Stimulated activated CD8-positive, alpha-beta memory T cell treated with anti-CD3 and anti-CD28 coated beads, Interleukin-12 subunit alpha, Interleukin-12 subunit beta, amount 100 ng/mL, for 1 hour (primary cell): ENCODE results near the gene ING2.
"Not testable (repeated sequence)": the region's sequence is repeated elsewhere in the genome, so short reads cannot be mapped to it uniquely, and the experiment has no call there.

ENCODE experiments used
- DNase-seq: peaks from one replicate; pipeline ENCODE4 v3.0.0-alpha.2; 2020; ENCODE audit warnings: low read depth

The ING2 gene, protein sequence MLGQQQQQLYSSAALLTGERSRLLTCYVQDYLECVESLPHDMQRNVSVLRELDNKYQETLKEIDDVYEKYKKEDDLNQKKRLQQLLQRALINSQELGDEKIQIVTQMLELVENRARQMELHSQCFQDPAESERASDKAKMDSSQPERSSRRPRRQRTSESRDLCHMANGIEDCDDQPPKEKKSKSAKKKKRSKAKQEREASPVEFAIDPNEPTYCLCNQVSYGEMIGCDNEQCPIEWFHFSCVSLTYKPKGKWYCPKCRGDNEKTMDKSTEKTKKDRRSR

DNA sequence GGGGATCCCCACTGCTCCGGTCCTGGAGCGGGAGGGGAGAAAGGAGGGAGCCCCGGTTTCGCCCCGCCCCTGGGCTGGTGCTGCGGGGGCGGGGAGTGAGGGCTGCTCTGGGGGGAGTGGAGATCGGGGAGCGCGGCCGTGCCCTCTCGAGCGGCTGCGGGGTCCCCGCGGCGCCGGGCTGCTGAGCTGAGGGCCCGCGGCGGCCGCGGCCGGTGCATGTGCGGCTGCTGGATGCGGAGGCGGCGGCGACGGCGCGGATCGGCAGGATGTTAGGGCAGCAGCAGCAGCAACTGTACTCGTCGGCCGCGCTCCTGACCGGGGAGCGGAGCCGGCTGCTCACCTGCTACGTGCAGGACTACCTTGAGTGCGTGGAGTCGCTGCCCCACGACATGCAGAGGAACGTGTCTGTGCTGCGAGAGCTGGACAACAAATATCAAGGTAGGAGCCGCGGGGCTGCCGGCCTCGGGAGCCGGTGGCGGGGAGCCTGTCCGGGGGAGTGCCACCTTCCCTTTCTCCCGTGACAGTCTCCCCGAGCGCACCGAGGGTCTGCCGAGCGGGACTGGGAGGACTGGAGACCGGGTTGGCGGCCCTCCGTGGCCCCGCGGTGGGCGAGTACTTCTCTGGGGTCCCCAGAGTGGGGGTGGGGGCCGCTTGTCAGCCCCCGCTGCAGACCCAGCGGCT, at the start of gene ING2:
Gene ING2, plus strand, starts transcription at position 129 of the 681 bp plus-strand sequence. Its CDS starts 138 bp downstream, at position 267.
- DNase-seq = peak; percentile 75

DNA sequence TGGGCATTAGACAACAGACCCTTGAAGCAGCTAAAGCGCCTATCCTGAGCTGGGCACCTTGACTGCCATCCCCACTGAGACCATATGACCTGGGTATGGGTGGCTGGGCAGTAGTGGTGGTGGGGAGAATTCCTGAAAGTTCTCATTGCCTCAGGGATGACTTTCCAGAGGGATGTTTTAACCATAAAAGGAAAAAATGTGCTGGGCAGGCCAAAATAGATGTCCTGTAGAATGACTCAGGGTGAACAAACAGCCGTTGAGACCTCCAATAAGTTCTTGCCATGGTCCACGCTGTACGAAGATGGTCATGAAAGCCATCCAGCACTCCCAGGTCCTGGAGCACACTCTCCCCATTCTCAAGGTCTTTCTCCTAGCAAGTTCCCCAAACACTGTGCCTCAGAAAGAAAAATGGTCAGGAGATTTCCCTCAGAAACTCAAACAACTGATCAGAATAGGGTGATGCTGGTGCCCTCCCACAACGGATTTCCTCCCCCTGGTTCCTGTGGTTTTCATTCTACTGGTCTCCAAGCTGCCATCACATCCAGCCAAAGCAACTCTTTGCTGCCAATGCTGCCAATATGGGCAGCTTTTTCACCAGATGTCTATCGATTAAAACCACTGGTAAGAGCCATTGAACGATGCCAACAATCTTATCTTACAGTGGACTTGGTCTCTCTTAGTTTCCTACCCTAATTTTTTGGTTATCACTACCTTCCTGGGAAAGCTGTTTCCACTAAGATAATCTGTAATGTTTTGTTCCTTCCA, 49.2 kb upstream of the ING2 start:
- no peak for DNase-seq

DNA sequence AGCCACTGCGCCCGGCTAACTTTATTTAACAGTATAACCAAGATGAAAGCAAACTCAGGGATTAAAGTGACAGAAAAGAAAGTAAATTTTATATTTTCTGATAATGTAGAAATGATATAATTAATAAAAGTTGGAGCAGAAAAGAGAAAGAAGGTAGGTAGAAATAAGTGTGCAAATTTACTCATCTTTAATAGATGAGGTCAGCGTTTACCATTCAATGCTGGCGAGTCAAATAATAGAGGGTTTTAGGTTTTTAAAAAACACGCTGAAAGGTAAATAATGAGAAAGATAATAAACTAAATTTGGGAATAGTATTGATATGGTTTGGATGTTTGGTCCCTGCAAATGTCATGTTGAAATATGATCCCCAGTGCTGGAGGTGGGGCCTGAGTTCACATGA, 46.9 kb upstream of the ING2 start:
- DNase-seq = no peak

DNA sequence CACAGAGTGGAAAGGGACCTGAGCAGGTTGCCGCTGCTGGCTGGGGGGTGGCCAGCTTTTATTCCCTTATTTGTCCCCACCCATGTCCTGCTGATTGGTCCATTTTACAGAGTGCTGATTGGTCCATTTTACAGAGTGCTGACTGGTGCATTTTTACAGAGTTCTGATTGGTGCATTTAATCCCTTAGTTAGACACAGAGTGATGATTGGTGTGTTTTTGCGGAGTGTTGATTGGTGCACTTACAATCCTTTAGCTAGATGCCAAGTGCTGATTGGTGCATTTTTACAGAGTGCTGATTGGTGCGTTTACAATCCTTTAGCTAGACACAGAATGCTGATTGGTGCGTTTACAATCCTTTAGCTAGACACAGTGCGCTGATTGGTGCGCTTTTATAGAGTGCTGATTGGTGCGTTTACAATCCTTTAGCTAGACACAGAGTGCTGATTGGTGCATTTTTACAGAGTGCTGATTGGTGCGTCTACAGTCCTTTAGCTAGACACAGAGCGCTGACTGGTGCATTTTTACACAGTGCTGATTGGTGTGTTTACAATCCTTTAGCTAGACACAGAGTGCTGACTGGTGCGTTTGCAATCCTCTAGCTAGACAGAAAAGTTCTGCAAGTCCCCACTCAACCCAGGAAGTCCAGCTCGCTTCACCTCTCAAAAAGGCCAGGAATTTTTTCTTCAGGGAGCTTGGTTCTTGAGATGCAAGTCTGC, 40.8 kb upstream of the ING2 start:
- not testable (repeated sequence) for DNase-seq

DNA sequence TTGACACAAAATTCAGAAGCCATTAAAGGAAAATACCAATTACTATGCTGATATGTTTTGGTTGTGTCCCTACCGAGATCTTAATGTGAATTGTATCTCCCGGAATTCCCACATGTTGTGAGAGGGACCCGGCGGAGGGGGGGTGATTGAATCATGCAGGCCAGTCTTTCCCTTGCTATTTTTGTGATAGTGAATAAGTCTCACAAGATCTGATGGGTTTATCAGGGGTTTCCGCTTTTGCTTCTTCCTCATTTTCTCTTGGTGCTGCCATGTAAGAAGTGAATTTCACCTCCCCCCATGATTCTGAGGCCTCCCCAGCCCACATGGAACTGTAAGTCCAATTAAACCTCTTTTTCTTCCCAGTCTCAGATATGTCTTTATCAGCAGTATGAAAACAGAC, 39.0 kb upstream of the ING2 start:
- not testable (repeated sequence) for DNase-seq

DNA sequence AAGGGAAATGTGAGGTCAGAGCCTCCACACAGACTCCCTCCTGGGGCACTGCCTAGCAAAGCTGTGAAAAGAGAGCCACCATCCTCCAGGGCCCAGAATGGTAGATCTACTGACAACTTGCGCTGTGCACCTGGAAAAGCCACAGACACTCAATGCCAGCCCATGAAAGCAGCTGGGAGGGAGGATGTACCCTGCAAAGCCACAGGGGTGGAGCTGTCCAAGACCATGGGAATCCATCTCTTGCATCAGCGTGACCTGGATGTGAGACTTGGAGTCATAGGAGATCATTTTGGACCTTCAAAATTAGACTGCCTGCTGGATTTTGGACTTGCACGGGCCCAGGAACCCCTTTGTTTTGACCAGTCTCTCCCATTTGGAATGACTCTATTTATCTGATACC, 37.6 kb upstream of the ING2 start:
- no peak for DNase-seq

DNA sequence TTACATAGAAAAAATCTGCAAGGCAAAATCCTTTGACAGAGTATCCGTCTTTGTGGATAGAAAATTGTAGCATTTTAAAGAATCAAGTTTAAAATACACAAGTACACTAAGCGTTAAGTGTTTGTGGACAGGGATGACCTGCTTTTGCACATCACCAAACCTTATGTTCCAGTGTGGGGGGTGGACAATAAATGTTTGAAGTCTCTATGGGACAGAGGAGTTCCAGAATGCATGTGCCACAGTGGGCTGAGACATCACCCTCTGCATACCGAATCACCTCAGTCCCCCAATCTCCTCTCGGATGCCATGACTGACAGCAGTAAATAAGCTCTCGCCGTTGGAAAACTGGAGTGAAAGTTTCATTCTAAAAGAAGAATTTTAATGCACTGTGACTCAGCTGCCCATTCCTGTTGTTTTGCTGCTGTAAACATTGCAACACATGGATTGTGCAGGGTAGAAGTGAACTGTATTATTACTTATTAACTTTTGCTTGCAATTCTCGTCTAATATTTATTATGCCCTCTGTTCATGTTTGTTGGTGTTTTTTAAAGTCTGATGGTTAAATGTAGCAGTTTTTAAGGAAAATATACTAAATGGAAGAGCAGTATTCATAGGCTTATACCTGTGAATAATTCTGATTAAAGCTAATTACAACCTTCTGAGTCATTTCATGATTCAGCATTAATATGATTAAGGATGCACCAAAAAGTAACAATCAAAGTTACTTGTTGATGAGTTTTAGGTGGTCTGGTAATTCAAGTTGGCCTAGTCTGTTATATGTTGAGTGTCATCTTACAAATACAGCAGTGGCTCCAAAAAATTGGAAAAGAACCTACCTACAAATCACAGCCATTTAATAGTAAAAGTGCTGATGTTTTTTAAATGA, 36.4 kb upstream of the ING2 start:
- DNase-seq = no peak

DNA sequence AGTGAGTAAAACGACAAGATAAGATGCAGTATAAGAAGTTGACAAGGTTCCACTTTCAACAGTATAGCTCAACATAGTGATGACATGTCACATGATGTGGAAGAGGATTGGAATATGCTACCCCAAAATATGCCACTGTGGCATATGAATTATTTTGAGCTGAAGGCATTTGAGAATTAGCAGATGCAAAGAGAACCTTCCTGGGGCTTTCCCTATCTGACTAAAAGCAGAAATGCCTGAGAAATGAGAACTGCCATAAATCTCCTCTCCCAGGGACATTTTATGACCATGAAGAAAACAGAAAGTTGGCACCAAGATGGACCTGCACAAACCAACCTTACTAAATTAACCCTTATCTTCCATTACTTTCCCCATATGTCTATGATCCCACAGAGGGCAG, 35.6 kb upstream of the ING2 start:
- no peak for DNase-seq

DNA sequence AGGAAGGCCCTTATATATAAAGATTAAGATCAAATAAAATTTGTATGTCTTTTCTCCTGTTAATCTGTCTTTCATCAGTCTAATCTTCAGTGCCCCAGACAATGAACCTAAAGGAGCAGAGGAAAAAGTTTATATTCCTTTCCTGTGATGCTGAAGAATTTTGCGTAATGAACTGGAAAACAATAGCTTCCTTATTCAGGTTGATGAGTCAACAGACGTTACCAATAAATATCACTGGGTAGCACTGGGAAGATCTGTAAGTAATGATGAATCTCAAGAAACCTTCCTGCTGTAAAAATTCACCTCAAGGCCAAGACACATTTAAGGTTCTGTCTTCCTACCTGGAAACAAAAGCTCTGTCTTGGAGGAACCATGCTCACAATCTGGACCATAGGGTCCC, 34.9 kb upstream of the ING2 start:
- DNase-seq = no peak

DNA sequence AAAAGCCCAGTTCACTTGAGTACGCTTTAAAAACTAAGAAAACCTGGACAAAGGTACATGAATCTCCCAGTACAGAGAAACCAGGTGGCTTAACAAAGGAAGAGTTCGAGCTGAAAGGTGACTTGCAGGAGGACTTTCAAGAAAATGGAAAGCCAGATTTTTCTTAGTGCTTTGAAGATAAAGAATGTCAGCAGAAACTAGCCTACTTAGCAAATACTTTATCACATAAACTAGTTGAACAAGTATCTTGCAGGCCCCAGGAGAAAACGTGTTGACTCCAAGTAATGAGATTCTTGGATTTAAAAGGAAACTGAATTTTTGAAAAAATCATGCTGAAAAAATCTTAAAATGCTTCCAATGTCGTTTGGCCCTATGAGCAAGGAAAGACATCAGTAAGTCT, 34.0 kb upstream of the ING2 start:
- no peak for DNase-seq

DNA sequence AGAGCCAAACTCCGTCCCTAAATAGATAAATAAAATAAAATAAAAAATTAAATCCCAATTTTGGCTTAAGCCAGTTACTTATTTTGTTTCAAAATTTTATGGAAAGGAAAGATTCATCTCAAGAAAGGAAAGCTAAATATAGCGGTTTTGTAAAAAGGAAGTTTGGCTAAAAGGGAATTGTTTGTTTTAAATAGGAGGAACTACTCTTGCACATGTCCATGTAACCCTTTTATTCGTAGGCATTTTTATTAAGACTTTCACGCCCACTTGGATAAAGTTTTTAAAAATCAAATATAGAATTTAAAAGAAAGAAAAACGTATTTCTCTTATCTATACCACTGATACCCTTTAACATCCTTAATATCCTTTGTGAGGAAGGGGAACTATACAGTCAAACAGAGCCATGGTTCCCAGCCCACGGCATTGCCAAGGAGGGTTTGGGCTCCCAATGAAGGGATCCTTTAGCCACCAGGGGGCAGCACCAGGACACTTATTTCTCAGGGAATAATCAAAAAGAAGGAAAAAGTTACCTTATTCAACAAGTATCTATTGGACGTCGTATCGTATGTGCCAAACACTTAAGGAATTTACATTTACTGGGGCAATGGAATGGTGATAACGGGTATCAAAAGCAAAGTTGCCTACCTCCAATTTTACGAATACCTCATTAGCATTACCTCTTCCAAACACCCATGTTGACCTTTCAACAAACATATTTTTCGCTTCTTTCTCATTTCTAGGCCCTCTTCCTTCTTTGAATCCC, 32.7 kb upstream of the ING2 start:
- DNase-seq = peak; percentile 84

DNA sequence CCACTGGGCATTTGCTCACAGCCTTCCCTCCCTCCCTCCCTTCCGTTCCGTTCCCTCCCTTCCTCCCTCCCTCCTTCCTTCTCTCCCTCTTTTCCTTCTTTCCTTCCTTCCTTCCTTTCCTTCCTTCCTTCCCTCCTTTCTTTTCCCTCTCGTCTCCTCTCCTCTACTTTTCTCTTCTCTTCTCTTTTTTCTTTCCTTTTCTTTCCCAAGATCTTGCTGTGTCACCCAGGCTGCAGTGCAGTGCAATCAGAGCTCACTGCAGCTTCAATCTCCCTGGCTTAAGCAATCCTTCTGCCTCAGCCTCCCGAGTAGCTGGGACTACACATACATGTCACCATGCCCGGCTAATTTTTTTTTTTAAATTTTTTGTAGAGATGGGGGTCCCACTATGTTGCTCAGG, 26.7 kb upstream of the ING2 start:
- DNase-seq = no peak

DNA sequence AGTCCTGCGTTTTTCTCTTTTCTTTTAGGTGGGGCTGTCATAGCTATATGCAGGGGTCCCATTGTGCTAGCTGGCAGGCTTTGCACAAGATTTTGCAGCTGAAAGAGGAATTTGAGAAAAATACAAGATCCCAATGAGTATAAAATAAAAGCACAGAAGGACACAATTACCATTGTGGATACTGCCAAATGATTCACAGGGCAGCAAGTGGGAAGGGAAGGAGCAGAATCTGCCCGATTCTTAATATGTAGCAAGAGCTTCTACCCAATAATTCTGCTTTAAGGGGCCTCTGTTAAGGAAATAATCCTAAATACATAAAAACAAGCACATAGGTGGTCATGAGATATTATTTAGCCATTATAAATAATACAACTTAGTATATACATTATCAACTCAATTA, 25.9 kb upstream of the ING2 start:
- no peak for DNase-seq

DNA sequence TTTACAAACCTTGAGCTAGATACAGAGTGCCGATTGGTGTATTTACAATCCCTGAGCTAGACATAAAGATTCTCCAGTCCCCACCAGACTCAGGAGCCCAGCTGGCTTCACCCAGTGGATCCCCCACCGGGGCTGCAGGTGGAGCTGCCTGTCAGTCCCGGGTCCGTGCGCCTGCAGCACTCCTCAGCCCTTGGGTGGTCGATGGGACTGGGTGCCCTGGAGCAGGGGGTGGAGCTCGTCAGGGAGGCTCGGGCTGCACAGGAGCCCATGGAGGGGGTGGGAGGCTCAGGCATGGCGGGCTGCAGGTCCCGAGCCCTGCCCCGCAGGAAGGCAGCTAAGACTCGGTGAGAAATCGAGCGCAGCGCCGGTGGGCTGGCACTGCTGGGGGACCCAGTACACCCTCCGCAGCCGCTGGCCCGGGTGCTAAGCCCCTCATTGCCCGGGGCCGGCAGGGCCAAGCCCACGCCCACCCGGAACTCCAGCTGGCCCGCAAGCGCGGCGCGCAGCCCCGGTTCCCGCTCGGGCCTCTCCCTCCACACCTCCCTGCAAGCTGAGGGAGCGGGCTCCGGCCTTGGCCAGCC, 22.3 kb upstream of the ING2 start:
- DNase-seq = not testable (repeated sequence)

DNA sequence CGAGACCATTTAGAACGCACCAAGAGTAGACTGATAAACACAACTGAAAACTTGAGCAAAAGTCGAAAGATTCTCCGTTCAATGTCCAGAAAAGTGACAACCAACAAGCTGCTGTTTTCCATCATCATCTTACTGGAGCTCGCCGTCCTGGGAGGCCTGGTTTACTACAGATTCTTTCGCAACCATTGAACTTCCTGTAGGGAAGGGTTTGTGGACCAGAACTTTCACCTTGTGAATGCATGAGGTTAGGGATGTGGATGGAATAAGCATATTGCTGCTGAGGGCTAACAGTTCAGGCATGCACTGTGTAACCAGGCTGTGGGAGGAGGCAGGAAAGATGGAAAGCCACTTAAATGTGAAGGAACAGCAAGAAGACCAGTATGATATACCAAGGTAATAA, 20.9 kb upstream of the ING2 start:
- DNase-seq = no peak

DNA sequence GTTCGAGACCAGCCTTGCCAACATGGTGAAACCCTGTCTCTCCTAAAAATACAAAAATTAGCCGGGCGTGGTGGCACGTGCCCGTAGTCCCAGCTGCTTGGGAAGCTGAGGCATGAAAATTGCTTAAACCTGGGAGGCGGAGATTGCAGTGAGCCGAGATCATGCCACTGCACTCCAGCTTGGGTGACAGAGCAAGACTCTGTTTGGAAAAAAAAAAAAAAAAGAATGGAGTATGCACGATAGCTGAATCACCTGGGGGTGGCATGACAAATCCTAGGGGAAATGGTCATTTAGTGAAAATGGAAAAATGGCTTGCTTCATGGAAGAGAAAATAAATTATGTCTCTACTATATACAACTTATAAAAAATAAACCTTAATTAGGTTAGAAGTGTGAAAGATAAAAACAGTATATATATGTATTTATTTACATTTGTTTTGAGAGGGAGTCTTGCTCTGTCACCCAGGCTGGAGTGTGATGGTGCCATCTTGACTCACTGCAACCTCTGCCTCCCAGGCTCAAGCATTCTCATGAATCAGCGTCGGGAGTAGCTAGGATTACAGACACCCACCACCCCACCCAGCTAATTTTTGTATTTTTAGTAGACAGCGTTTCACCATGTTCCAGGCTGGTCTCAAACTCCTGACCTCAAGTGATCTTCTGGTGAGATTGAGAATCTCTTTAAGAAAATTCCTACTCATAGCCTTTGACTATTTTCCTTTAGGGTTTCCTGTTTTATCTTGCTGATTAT, 19.3 kb upstream of the ING2 start:
- no peak for DNase-seq

DNA sequence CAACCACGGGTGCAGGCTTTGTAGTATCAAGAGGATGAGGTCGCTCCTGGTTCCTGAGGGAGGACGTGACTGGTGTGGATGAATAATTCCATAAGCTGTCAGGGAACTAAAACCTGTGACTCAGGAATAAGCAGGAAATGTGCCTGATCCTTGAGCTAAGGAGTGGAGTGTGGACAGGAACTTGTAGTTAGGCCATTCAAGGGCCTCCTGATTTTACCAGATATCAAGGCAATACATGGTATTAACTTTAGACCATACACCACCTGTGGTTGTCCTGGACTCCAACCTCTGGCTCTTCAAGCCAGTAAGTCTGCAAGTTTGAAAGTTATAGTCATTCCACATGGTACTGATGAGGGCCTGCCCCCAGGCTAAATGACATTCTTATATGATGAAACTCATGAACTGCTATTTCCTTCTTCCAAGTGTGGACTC, 12.1 kb upstream of the ING2 start:
- DNase-seq = no peak

DNA sequence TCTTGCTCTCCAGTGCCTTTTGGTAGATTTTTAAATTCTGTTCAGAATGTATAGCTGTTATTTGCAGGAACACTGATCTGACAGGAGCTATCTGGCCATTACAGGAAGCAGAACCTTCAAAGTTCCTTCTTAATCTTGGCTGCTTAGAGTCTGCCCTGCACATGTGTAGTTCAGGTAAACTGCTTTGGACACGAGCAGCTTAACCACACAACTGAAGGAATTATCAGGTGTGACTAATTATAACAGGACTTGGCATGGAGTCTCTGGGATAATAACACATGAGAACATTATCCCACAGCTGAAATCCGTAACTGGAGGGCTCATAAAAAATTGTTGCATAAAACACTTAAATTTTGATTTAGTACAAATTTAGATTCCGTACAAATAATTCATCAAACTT, 11.6 kb upstream of the ING2 start:
- no peak for DNase-seq

DNA sequence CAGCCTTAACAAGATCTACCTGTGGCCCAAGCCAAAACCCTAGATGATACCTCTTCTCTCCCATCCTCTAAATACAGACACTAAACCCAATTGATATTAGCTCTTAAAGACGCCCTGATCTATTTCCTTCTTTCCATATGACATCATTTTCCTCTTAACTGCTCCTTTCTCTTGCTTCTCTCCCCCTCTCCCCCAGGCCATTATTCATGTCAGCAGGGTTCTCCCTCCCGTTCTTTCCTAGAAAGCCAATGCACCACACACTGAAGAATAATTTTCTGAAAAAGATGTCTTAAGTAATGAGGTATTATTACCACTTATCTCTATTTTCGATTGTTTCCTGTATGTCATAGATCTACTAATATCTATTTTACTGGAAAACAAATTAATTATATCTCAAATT, 9.7 kb upstream of the ING2 start:
- no peak for DNase-seq

DNA sequence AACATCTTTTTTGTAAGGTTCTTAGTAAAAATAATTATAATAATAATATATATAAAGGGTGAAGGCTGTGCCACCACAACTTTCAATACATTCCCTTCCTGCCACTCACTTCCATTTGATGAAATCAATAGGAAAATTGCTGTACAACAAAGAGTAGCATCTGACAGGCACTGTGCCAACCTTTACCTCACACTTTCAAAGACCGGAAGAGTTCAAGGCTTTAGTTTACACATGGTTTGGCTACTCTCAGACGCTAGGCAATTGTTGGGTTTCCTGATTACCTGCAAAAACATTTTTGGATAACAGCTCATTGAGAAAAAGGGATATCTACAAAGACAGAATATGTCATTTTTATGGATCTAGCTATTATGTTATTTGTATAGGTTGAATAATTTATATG, 5.5 kb upstream of the ING2 start:
- no peak for DNase-seq
